Activated CD4-positive, alpha-beta T cell treated with anti-CD3 and anti-CD28 coated beads for 4 hours (primary cell): ENCODE results near the gene POLR3H.

Source experiments
- DNase-seq, 2 donors: peaks; one replicate each; pipeline ENCODE4 v3.0.0-alpha.2; 2020

POLR3H gene

GRCh38 chr22:41532908-41533825 lies 11.1 kb downstream of the POLR3H start:
- peak; percentile 58 to 59 for DNase-seq

GRCh38 chr22:41531715-41532477 lies 12.4 kb downstream of the POLR3H start:
- DNase-seq: no peak

DNA sequence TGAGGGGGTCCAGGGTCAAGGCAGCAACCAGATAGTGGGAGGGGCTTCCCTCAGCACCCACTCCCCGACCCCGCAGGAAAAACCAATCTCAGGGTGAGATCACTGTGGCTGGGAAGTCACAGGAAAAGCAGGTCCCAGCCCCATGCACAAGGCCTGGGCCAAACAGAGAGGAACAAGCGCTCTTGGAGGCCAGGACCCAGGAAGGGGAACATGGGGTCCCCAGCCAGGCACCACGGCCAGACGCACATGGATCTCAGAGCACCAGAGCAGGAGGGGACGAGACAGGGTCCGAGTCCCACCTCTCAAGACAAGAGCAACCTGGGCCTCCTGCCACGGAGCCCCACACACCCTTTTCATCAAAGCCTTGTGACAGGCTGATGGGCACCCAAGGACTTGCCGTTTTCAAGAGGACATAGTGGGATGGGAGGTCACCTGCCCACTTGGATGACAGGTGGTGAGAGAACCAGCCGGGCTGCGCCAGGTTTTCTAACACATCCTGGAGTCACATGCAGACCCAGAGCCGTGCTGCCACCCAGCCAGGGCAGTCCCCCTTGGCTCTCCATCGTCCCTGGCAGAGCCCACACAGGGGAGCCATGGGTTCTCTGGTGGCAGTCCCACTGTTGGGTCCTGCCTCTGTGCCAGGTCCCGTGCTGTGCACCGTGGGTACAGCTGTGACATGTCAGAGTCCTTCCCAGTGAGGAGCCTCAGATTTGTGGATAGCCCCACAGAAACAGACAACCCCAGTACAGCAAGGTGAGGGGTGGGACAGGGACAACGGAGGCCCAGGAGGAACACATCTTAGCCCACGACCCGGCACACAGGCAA lies 13.2 kb downstream of the POLR3H start:
- no peak for DNase-seq

GRCh38 chr22:41528938-41529561 lies 15.2 kb downstream of the POLR3H start:
- DNase-seq: no peak

GRCh38 chr22:41528132-41528766 lies 16.0 kb downstream of the POLR3H start:
- DNase-seq: no peak

GRCh38 chr22:41526830-41527799 lies 17.2 kb downstream of the POLR3H start:
- peak; percentile 67 to 69 for DNase-seq

- DNase-seq: no peak
Measured at GRCh38 chr22:41526226-41526829, 17.9 kb downstream of the POLR3H start.

GRCh38 chr22:41525450-41526225 lies 18.6 kb downstream of the POLR3H start:
- DNase-seq: no peak

GRCh38 chr22:41524809-41525449 lies 19.3 kb downstream of the POLR3H start:
- peak; percentile 64 to 74 for DNase-seq

- no peak for DNase-seq
Measured at GRCh38 chr22:41524251-41524661, 20.0 kb downstream of the POLR3H start.

DNA sequence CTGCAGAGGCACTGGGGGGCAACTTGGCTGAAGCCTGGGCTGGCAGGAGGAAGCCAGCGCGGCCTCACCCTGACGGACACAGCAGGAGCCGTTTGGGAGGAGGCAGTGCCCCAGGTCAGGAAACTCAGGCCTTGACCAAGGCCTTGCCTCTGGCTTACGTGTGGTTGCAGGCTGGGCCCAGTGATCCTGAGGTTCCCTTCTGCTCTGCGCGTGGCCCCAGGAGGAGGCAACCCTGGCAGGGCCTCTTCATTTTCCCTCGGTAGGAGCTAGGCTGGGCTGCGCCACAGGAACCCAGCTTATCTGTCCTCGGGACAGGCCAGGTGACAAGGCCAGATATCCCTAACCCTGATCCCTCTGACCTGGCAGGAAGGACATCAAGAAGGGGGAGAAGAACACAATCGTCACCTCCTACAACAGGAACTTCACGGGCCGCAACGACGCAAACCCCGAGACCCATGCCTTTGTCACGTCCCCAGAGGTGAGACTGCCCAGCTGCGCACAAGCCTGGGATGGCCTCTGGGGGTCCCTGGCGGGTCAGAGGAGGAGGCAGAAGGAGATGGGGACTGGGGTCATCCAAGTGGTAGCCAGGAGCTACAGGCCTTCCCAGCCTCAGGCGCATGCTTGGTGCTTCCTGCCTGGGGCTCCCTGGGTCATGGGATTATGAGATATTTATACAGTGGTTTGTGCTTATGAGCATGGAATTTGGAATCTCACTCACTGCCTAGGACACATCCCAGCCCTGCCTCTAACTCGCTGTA lies 20.6 kb downstream of the POLR3H start:
- no peak for DNase-seq

DNA sequence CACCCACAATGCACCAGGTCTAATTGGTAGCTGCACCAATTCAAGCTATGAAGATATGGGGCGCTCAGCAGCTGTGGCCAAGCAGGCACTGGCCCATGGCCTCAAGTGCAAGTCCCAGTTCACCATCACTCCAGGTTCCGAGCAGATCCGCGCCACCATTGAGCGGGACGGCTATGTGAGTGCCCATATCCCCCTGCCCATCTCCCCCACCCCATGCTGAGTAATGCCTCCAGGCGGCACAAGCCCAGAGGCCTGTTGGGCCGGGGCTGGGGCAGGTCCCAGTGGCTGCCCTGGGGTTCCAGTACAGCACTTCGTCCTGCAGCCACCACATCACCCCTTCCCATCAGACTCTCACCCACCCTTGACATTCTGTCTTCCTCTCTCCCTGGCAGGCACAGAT lies 21.5 kb downstream of the POLR3H start:
- no peak for DNase-seq

- DNase-seq: no peak
Measured at GRCh38 chr22:41521126-41521525, 23.1 kb downstream of the POLR3H start.

DNA sequence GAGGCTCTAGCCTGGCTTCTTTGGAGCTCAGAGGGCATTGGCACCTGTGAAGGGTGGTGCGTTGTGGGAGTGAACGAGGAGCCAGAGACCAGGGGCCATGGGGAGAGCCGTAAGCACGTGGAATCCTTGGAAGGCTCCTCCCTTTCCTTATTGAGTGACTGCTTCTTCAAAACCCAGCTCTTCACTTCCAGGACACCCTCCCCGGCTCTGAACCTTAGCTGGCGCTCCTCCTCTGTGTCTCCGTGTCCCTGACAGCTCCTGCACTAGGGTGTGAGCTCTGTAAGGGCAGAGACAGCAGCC lies 26.3 kb downstream of the POLR3H start:
- DNase-seq: no peak

GRCh38 chr22:41517172-41518047 lies 26.9 kb downstream of the POLR3H start:
- DNase-seq: peak in 1 of 2 donors; percentile 51

- no peak for DNase-seq
Measured at GRCh38 chr22:41516462-41516861, 27.8 kb downstream of the POLR3H start.

- DNase-seq: no peak
Measured at GRCh38 chr22:41513391-41513790, 30.9 kb downstream of the POLR3H start.
